PC-3 (cell line): ENCODE data around the gene CERS6. TPM values are rescaled to one million over a fixed set of nuclear protein-coding genes. Genes with fewer than 3 reads are reported as not detected.
"Not testable (repeated sequence)": the region's sequence is repeated elsewhere in the genome, so short reads cannot be mapped to it uniquely, and the experiment has no call there.

Experiments
- ATAC-seq: fragments of 200-7000 bp; cut with Tn5 transposase; 2 replicates; pipeline ENCODE4 v1.9.1; 2020; ENCODE audit warnings: mild to moderate bottlenecking, moderate library complexity
- BruUV-seq: library from RNA; stranded (reverse); fragments of 400-500 nt; replicated peaks from 2 replicates; lab custom pipeline; 2021; lab: Mats Ljungman, UMichigan
- CTCF ChIA-PET: fragments of 300-600 bp; sonication (Branson Sonifier 250); formaldehyde crosslinking; loops from one replicate; lab custom pipeline; 2022; ENCODE audit warnings: antibody characterized with exemption; lab: Charles Lee
- POLR2A ChIA-PET: fragments of 300-600 bp; sonication (Branson Sonifier 250); formaldehyde crosslinking; loops from one replicate; lab custom pipeline; 2022; ENCODE audit warnings: antibody characterized with exemption; ENCODE audit not compliant: unreplicated experiment; lab: Charles Lee
- DNase-seq: peaks from one replicate; pipeline ENCODE4 v3.0.0-alpha.2; 2015
- H2AFZ ChIP-seq: fragments of 300-600 bp; sonication (generic); 2 replicates; pipeline ENCODE4 v1.6.0; 2016; ENCODE audit warnings: antibody characterized with exemption, low read length
- H3F3A ChIP-seq: fragments of 300-600 bp; sonication (generic); one replicate; pipeline ENCODE4 v1.6.0; 2017; ENCODE audit warnings: antibody characterized with exemption, low read length, control low read depth, mild to moderate bottlenecking; ENCODE audit not compliant: unreplicated experiment
- H3K27ac ChIP-seq: fragments of 300-600 bp; sonication (generic); 2 replicates; pipeline ENCODE4 v1.5.1; 2016; ENCODE audit warnings: mild to moderate bottlenecking, low read length
- H3K27me3 ChIP-seq: fragments of 300-600 bp; sonication (generic); 2 replicates; pipeline ENCODE4 v1.6.1; 2016; ENCODE audit warnings: low read length, mixed read lengths
- H3K36me3 ChIP-seq: fragments of 300-600 bp; sonication (generic); 2 replicates; pipeline ENCODE4 v1.6.1; 2016; ENCODE audit warnings: low read depth, mixed run types, low read length, mixed read lengths
- H3K4me1 ChIP-seq: fragments of 300-600 bp; sonication (generic); 2 replicates; pipeline ENCODE4 v1.5.1; 2016; ENCODE audit warnings: low read length; ENCODE audit not compliant: insufficient read depth
- H3K4me2 ChIP-seq: fragments of 300-600 bp; sonication (generic); 2 replicates; pipeline ENCODE4 v1.6.0; 2016; ENCODE audit warnings: low read length
- H3K4me3 ChIP-seq: fragments of 300-600 bp; sonication (generic); 2 replicates; pipeline ENCODE4 v1.5.1; 2016; ENCODE audit warnings: mild to moderate bottlenecking, low read length, mixed read lengths
- H3K79me2 ChIP-seq: fragments of 300-600 bp; sonication (generic); 2 replicates; pipeline ENCODE4 v1.6.1; 2017; ENCODE audit warnings: low read length, mixed read lengths
- H3K9ac ChIP-seq: fragments of 300-600 bp; sonication (generic); 2 replicates; pipeline ENCODE4 v1.6.0; 2016; ENCODE audit warnings: mild to moderate bottlenecking, low read length
- H3K9me2 ChIP-seq: fragments of 300-600 bp; sonication (generic); replicated peaks from 2 replicates; pipeline ENCODE4 v1.6.1; 2016; ENCODE audit warnings: mixed run types, low read length, mixed read lengths
- H3K9me3 ChIP-seq: fragments of 300-600 bp; sonication (generic); 2 replicates; pipeline ENCODE4 v1.6.1; 2016; ENCODE audit warnings: low read length, mixed read lengths
- H4K20me1 ChIP-seq: fragments of 300-600 bp; sonication (generic); 2 replicates; pipeline ENCODE4 v1.6.1; 2016; ENCODE audit warnings: low read length, mixed read lengths
- CTCF ChIP-seq: fragments of 300-600 bp; sonication (generic); conservative IDR thresholded peaks from 2 replicates; pipeline ENCODE4 v1.5.1; 2017; ENCODE audit warnings: antibody characterized with exemption, low read depth, mild to moderate bottlenecking, low read length
- EZH2 ChIP-seq: fragments of 300-600 bp; sonication (generic); IDR thresholded peaks from one replicate; pipeline ENCODE4 v1.6.1; 2017; ENCODE audit warnings: antibody characterized with exemption, mild to moderate bottlenecking, low read length; ENCODE audit not compliant: unreplicated experiment
- EZH2phosphoT487 ChIP-seq: fragments of 300-600 bp; sonication (generic); IDR thresholded peaks from 2 replicates; pipeline ENCODE4 v1.6.1; 2018; ENCODE audit warnings: mild to moderate bottlenecking, antibody characterized with exemption, low read length, borderline replicate concordance
- intact Hi-C: fragments of 100-400 bp; cut with micrococcal nuclease; formaldehyde crosslinking; loops from 2 replicates; pipeline ENCODE4 v1.9.0; 2023
- total RNA-seq: library from RNA; depleted of rRNA; stranded (reverse); fragments of >200 nt; gene quantifications from 2 replicates; pipeline ENCODE4 v1.2.3, GENCODE V29; 2014

The CERS6 gene
- total RNA-seq, 1 experiment from 2014 or later, result 24.2 TPM

GRCh38 chr2:168765401-168765800 lies 309.3 kb downstream of the CERS6 start:
- DNase-seq (no peak), ATAC-seq (no peak)
- no peaks in the 10 kb centered on the region for H4K20me1 ChIP-seq
- TF ChIP-seq EZH2phosphoT487 (no peak), CTCF (no peak), EZH2 (no peak)
- no peak overlapping the region for H3K27ac ChIP-seq
- H3K36me3 ChIP-seq, result no peaks in the 10 kb centered on the region
- intact Hi-C loops, result no loop called here
- no peaks in the 10 kb centered on the region for H3K79me2 ChIP-seq
- peaks cover 15% of the 10 kb centered on the region for H3K4me1 ChIP-seq
- H3K27me3 ChIP-seq, result no peaks in the 10 kb centered on the region
- H3K4me2 ChIP-seq, result no peak overlapping the region
- ChIA-PET POLR2A (no interaction called here), CTCF (no interaction called here)
- no peaks in the 10 kb centered on the region for H3K9me2 ChIP-seq
- H3K4me3 ChIP-seq, result no peak overlapping the region
- H3K9me3 ChIP-seq, result no peaks in the 10 kb centered on the region
- no peaks in the 10 kb centered on the region for H3F3A ChIP-seq
- H3K9ac ChIP-seq, result no peak overlapping the region
- no TSS peak for BruUV-seq
- no peak overlapping the region for H2AFZ ChIP-seq

DNA sequence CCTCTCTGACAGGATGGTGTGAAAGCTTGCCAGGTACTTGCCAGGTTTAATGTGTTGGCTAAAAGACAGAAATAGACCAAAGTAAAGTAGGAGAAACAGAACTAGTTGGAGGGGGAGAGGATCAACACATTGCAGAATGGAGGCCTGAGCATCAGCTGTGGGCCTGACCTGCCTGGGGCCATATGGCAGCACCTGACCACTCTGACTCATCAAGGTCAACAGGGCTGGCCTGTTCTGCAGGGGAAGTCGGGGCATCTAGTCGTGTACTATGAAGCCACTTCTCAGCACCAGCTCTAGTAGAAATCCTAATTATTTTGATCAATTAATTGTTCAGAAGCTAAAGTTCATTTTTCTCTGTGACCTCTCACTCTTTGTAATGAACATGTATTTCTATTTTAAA lies 310.5 kb downstream of the CERS6 start:
- POLR2A ChIA-PET, result no interaction called here
- peak; percentile 42 for DNase-seq
- no peaks in the 10 kb centered on the region for H3K36me3 ChIP-seq
- BruUV-seq, result no TSS peak
- no peak overlapping the region for H3K9ac ChIP-seq
- H3K27me3 ChIP-seq, result no peaks in the 10 kb centered on the region
- peak; percentile 64 for ATAC-seq
- no peaks in the 10 kb centered on the region for H4K20me1 ChIP-seq
- no peak overlapping the region for H3K4me2 ChIP-seq
- TF ChIP-seq EZH2 (no peak), EZH2phosphoT487 (no peak), CTCF (no peak)
- no peak overlapping the region for H3K27ac ChIP-seq
- H3F3A ChIP-seq, result no peaks in the 10 kb centered on the region
- H3K4me1 ChIP-seq, result peaks cover 15% of the 10 kb centered on the region
- no peak overlapping the region for H3K4me3 ChIP-seq
- H3K9me3 ChIP-seq, result no peaks in the 10 kb centered on the region
- H2AFZ ChIP-seq, result no peak overlapping the region
- no peaks in the 10 kb centered on the region for H3K79me2 ChIP-seq
- CTCF ChIA-PET, result no interaction called here
- no peaks in the 10 kb centered on the region for H3K9me2 ChIP-seq
- intact Hi-C loops, result no loop called here

DNA sequence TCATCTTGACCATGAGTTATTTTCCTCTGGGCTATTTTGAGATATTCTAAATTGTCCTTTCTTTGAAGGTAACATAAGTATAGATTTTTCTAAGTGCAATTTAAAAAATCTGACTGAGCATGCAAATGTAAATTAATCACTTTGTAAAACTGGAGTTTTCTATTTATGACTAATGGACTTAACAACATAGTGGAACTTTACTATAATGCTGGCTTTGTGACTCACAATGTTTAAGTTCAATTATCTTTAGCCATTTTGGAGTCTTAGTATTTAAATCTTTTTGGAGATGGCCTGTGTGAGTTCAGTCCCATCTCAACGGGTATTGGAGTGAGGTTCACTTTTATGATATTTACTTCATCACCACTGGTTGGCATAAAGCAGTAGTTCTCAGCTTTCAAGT lies 311.2 kb downstream of the CERS6 start:
- H3K9me2 ChIP-seq, result no peaks in the 10 kb centered on the region
- H3K27me3 ChIP-seq, result no peaks in the 10 kb centered on the region
- H4K20me1 ChIP-seq, result no peaks in the 10 kb centered on the region
- no peaks in the 10 kb centered on the region for H3K79me2 ChIP-seq
- BruUV-seq, result no TSS peak
- CTCF ChIA-PET, result no interaction called here
- H3K36me3 ChIP-seq, result no peaks in the 10 kb centered on the region
- ATAC-seq (peak; percentile 79), DNase-seq (peak; percentile 44)
- no peaks in the 10 kb centered on the region for H3F3A ChIP-seq
- TF ChIP-seq EZH2 (no peak), CTCF (no peak), EZH2phosphoT487 (no peak)
- no peak overlapping the region for H3K4me2 ChIP-seq
- peaks cover 15% of the 10 kb centered on the region for H3K4me1 ChIP-seq
- POLR2A ChIA-PET, result no interaction called here
- H2AFZ ChIP-seq, result no peak overlapping the region
- no peak overlapping the region for H3K9ac ChIP-seq
- intact Hi-C loops, result no loop called here
- no peaks in the 10 kb centered on the region for H3K9me3 ChIP-seq
- no peak overlapping the region for H3K4me3 ChIP-seq
- H3K27ac ChIP-seq, result peak overlapping the region; percentile 8; the same call in 1 of the 2 replicates

DNA sequence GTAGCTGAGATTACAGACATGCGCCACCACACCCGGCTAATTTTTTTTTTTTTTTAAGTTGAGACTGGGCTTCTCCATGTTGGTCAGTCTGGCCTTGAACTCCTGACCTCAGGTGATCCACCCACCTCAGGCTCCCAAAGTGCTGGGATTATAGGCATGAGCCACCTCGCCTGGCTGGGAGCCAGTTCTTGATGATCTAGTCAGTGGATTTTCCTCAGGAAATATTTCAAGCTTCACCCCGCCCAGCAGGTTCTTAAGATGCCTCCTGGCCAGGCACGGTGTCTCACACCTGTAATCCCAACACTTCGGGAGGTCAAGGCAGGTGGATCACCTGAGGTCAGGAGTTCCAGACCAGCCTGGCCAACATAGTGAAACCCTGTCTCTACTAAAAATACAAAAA lies 312.3 kb downstream of the CERS6 start:
- intact Hi-C loops, ATAC-seq, H3F3A ChIP-seq, H3K27ac ChIP-seq, H3K4me3 ChIP-seq, H3K9ac ChIP-seq, H2AFZ ChIP-seq, H3K9me2 ChIP-seq, DNase-seq, H3K4me2 ChIP-seq, BruUV-seq, H3K27me3 ChIP-seq, POLR2A ChIA-PET, H4K20me1 ChIP-seq, H3K79me2 ChIP-seq, H3K36me3 ChIP-seq, CTCF ChIA-PET, H3K9me3 ChIP-seq: not testable (repeated sequence)
- H3K4me1 ChIP-seq, result peaks cover 15% of the 10 kb centered on the region
